GF-D8 (cell line): ENCODE measurements around the gene FBXO36.
"Not testable (repeated sequence)": the region's sequence is repeated elsewhere in the genome, so short reads cannot be mapped to it uniquely, and the experiment has no call there.

Experiments
- DNase-seq: peaks from one replicate; lab custom pipeline; 2025; lab: John Stamatoyannopoulos, UW

The FBXO36 gene

GRCh38 chr2:229922449-229923386, at the start of gene FBXO36:
Gene FBXO36, plus strand, starts transcription at chr2:229922503. Its CDS starts 11 bp downstream, at chr2:229922514.
- peak; percentile 73 for DNase-seq

GRCh38 chr2:229873123-229873581, 49.2 kb upstream of the FBXO36 start:
- no peak for DNase-seq

- DNase-seq: no peak
Measured at GRCh38 chr2:229874647-229875046, 47.7 kb upstream of the FBXO36 start.

- no peak for DNase-seq
Measured at GRCh38 chr2:229875549-229875948, 46.8 kb upstream of the FBXO36 start.

- no peak for DNase-seq
Measured at GRCh38 chr2:229879191-229879950, 42.9 kb upstream of the FBXO36 start.

- DNase-seq: no peak
Measured at GRCh38 chr2:229880892-229881586, 41.3 kb upstream of the FBXO36 start.

GRCh38 chr2:229882583-229882982, 39.7 kb upstream of the FBXO36 start:
- DNase-seq: no peak

- DNase-seq: no peak
Measured at GRCh38 chr2:229884775-229885699, 37.3 kb upstream of the FBXO36 start.

- no peak for DNase-seq
Measured at GRCh38 chr2:229887441-229887840, 34.9 kb upstream of the FBXO36 start.

- DNase-seq: no peak
Measured at GRCh38 chr2:229888031-229888430, 34.3 kb upstream of the FBXO36 start.

- no peak for DNase-seq
Measured at GRCh38 chr2:229889023-229889422, 33.3 kb upstream of the FBXO36 start.

GRCh38 chr2:229896857-229897256, 25.4 kb upstream of the FBXO36 start:
- no peak for DNase-seq

- no peak for DNase-seq
Measured at GRCh38 chr2:229899604-229900003, 22.7 kb upstream of the FBXO36 start.

- no peak for DNase-seq
Measured at GRCh38 chr2:229900012-229900411, 22.3 kb upstream of the FBXO36 start.

- not testable (repeated sequence) for DNase-seq
Measured at GRCh38 chr2:229900514-229900913, 21.8 kb upstream of the FBXO36 start.

- DNase-seq: no peak
Measured at GRCh38 chr2:229901819-229902218, 20.5 kb upstream of the FBXO36 start.

GRCh38 chr2:229903037-229903436, 19.3 kb upstream of the FBXO36 start:
- DNase-seq: no peak

GRCh38 chr2:229905601-229906000, 16.7 kb upstream of the FBXO36 start:
- no peak for DNase-seq

- DNase-seq: no peak
Measured at GRCh38 chr2:229909090-229909489, 13.2 kb upstream of the FBXO36 start.

GRCh38 chr2:229910147-229910831, 12.0 kb upstream of the FBXO36 start:
- DNase-seq: no peak
